Measurements from ENCODE around the gene CLSTN2.

The CLSTN2 gene

GRCh38 chr3:140599009-140599408 lies 664.0 kb downstream of the CLSTN2 start:
- no peak for DNase-seq (ENCODE audit: low spot score)

GRCh38 chr3:140599496-140599895 lies 664.5 kb downstream of the CLSTN2 start:
- DNase-seq (ENCODE audit: low spot score): no peak

- DNase-seq (ENCODE audit: low spot score): no peak
These were observed 666.9 kb downstream of the CLSTN2 start for GRCh38 chr3:140601881-140602280.

GRCh38 chr3:140602781-140603180 lies 667.8 kb downstream of the CLSTN2 start:
- DNase-seq (ENCODE audit: low spot score): no peak

- no peak for DNase-seq (ENCODE audit: low spot score)
These were observed 668.8 kb downstream of the CLSTN2 start for GRCh38 chr3:140603766-140604165.

- DNase-seq (ENCODE audit: low spot score): no peak
These were observed 675.6 kb downstream of the CLSTN2 start for GRCh38 chr3:140610544-140610943.

GRCh38 chr3:140614001-140614400 lies 679.0 kb downstream of the CLSTN2 start:
- DNase-seq (ENCODE audit: low spot score): no peak

GRCh38 chr3:140617135-140617534 lies 682.1 kb downstream of the CLSTN2 start:
- no peak for DNase-seq (ENCODE audit: low spot score)

- no peak for DNase-seq (ENCODE audit: low spot score)
These were observed 691.9 kb downstream of the CLSTN2 start for GRCh38 chr3:140626856-140627255.
